ENCODE measurements around the gene PSAPL1.

PSAPL1 gene

GRCh38 chr4:7431696-7432530 is 2.8 kb downstream of the PSAPL1 start:
- no peak for FAIRE-seq

GRCh38 chr4:7430965-7431695 is 3.6 kb downstream of the PSAPL1 start:
- FAIRE-seq (no peak), DNase-seq (ENCODE audit: insufficient read length, low spot score) (no peak)
- no peak for TF ChIP-seq POLR2A (IDR thresholded peaks at IDR 0.05; ENCODE audit: low read depth, low read length)

More at GRCh38 chr4:7431696-7432530, 2.8 kb downstream of the PSAPL1 start:
- no peak for TF ChIP-seq POLR2A (IDR thresholded peaks at IDR 0.05; ENCODE audit: low read depth, low read length)
- no peak for DNase-seq (ENCODE audit: insufficient read length, low spot score)

- no peak for TF ChIP-seq POLR2A (IDR thresholded peaks at IDR 0.05; ENCODE audit: low read depth, low read length)
- FAIRE-seq (no peak), DNase-seq (ENCODE audit: insufficient read length, low spot score) (no peak)
These were observed 4.3 kb downstream of the PSAPL1 start for GRCh38 chr4:7430368-7430964.

GRCh38 chr4:7429601-7430078 is 5.1 kb downstream of the PSAPL1 start:
- TF ChIP-seq POLR2A (IDR thresholded peaks at IDR 0.05; ENCODE audit: low read depth, low read length) = no peak
- FAIRE-seq (no peak), DNase-seq (ENCODE audit: insufficient read length, low spot score) (no peak)

GRCh38 chr4:7429069-7429416 is 5.7 kb downstream of the PSAPL1 start:
- no peak for TF ChIP-seq POLR2A (IDR thresholded peaks at IDR 0.05; ENCODE audit: low read depth, low read length)
- FAIRE-seq = no peak
- DNase-seq (ENCODE audit: insufficient read length, low spot score) = no peak

- FAIRE-seq (no peak), DNase-seq (ENCODE audit: insufficient read length, low spot score) (no peak)
- TF ChIP-seq POLR2A (IDR thresholded peaks at IDR 0.05; ENCODE audit: low read depth, low read length) = no peak
These were observed 6.3 kb downstream of the PSAPL1 start for GRCh38 chr4:7428261-7429068.

GRCh38 chr4:7427831-7428260 is 6.9 kb downstream of the PSAPL1 start:
- DNase-seq (ENCODE audit: insufficient read length, low spot score) (no peak), FAIRE-seq (no peak)
- TF ChIP-seq POLR2A (IDR thresholded peaks at IDR 0.05; ENCODE audit: low read depth, low read length) = no peak

- DNase-seq (ENCODE audit: insufficient read length, low spot score) (no peak), FAIRE-seq (no peak)
- no peak for TF ChIP-seq POLR2A (IDR thresholded peaks at IDR 0.05; ENCODE audit: low read depth, low read length)
These were observed 7.4 kb downstream of the PSAPL1 start for GRCh38 chr4:7427361-7427760.

- FAIRE-seq = no peak
- TF ChIP-seq POLR2A (IDR thresholded peaks at IDR 0.05; ENCODE audit: low read depth, low read length) = no peak
These were observed 8.1 kb downstream of the PSAPL1 start for GRCh38 chr4:7426525-7427171.

DNA sequence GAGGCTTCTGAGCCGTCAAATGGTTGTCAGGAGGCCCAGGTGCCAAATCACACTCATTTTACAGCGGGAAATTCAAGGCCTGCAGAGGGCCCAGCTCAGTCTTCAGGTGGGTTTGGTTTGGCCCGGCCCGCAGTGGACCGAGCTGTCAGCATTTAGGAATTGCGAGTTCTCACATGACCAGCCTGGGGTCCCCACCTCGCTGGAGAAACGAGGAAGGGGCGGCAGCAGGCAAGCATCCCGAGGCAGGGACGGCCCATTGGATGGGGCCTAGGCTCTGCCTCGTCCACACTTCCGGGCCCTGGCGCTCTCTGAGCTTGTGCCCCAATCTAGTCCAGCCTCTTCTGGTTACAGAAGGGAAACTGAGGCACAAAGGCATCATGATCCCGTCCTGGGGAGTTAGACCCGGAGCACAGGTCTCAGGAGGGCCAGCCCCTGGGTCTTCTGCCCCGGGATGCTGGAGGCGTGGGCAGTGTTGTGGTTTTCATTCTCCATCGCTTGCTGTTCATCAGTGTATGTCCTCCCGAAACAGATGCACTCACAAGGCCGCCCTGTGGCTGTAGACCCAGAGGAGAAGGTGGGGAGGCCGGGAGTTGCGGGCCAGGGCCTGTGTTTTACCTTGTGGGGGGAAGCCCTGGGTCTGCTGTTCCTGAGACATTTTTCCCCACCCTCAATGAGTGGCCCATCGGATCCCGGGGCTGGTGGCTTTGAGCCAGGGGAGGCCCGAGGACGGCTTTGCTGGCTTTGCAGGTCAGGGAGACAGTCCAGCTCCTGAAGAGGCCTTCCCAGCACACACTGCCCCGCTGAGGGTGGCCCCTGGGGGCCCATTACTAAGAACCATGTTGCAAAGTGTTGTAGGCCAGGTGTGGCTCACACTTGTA is 8.9 kb downstream of the PSAPL1 start:
- no peak for FAIRE-seq
- DNase-seq (ENCODE audit: insufficient read length, low spot score) = no peak
- no peak for TF ChIP-seq POLR2A (IDR thresholded peaks at IDR 0.05; ENCODE audit: low read depth, low read length)

More at GRCh38 chr4:7426525-7427171, 8.1 kb downstream of the PSAPL1 start:
- DNase-seq (ENCODE audit: insufficient read length, low spot score) = no peak

- FAIRE-seq (no peak), DNase-seq (ENCODE audit: insufficient read length, low spot score) (no peak)
- TF ChIP-seq POLR2A (IDR thresholded peaks at IDR 0.05; ENCODE audit: low read depth, low read length) = no peak
These were observed 9.6 kb downstream of the PSAPL1 start for GRCh38 chr4:7425124-7425523.

GRCh38 chr4:7424553-7425111 is 10.1 kb downstream of the PSAPL1 start:
- FAIRE-seq (no peak), DNase-seq (ENCODE audit: insufficient read length, low spot score) (no peak)
- no peak for TF ChIP-seq POLR2A (IDR thresholded peaks at IDR 0.05; ENCODE audit: low read depth, low read length)

Data from H54 (cell line).